A549 (cell line): Measurements from ENCODE around the gene NR1H2.

Experiments used
- CTCF ChIP-seq: fragments of >200 bp; sonication (Bioruptor Twin); formaldehyde crosslinking; IDR thresholded peaks from 3 replicates; pipeline ENCODE4 v1.5.1; 2016
- EHMT2 ChIP-seq: fragments of 200-600 bp; sonication (generic); IDR thresholded peaks from 2 replicates; pipeline ENCODE4 v1.6.1; 2016; ENCODE audit warnings: antibody characterized with exemption, low read depth, mild to moderate bottlenecking, moderate library complexity
- ESRRA ChIP-seq: fragments of 150-350 bp; IDR thresholded peaks from 2 replicates; pipeline ENCODE4 v1.6.1; 2014; ENCODE audit warnings: mild to moderate bottlenecking, low read length, borderline replicate concordance
- FOXS1 ChIP-seq: fragments of 250-450 bp; sonication (Bioruptor Pico); IDR thresholded peaks from 2 replicates; pipeline ENCODE4 v1.5.0; 2020; ENCODE audit warnings: mild to moderate bottlenecking, moderate library complexity
- POLR2A ChIP-seq: IDR thresholded peaks from 2 replicates; pipeline ENCODE4 v1.6.1; 2012; ENCODE audit warnings: mild to moderate bottlenecking, low read length
- RFX5 ChIP-seq: fragments of 450-650 bp; IDR thresholded peaks from 2 replicates; pipeline ENCODE4 v1.7.1; 2014; ENCODE audit warnings: antibody characterized with exemption, mild to moderate bottlenecking, moderate library complexity
- SREBF2 ChIP-seq: fragments of 450-650 bp; IDR thresholded peaks from 2 replicates; pipeline ENCODE4 v1.6.1; 2014; ENCODE audit warnings: mild to moderate bottlenecking, moderate library complexity

GRCh38 chr19:50327013-50327412, 49.2 kb upstream of the NR1H2 start:
- no peak for TF ChIP-seq POLR2A
- no peak for TF ChIP-seq CTCF
- no peak for TF ChIP-seq FOXS1 (CRISPR knock-in tag)
- no peak for TF ChIP-seq ESRRA
- no peak for TF ChIP-seq RFX5
- TF ChIP-seq EHMT2, result no peak
- no peak for TF ChIP-seq SREBF2
